Activated CD4-positive, alpha-beta T cell treated with anti-CD3 and anti-CD28 coated beads, Interleukin-2, amount 10 ng/mL, durations not matched to agents 24 days and 14 days (primary cell): ENCODE data around the gene GATAD2A. TPM values are rescaled to one million over a fixed set of nuclear protein-coding genes. Genes with fewer than 3 reads are reported as not detected.
A peak's percentile ranks its signal among the peaks of the same experiment; 100 is the strongest.
"Not testable (repeated sequence)": the region's sequence is repeated elsewhere in the genome, so short reads cannot be mapped to it uniquely, and the experiment has no call there.

Experiments used
- DNase-seq: peaks from one replicate; pipeline ENCODE4 v3.0.0; 2022
- H3K27ac Mint-ChIP-seq: one replicate; pipeline ENCODE4 v1.8.0; 2022; ENCODE audit warnings: mild to moderate bottlenecking, mixed read lengths
- H3K27me3 Mint-ChIP-seq: one replicate; pipeline ENCODE4 v1.8.0; 2022; ENCODE audit warnings: mixed read lengths
- H3K36me3 Mint-ChIP-seq: one replicate; pipeline ENCODE4 v1.8.0; 2022; ENCODE audit warnings: low read depth, mild to moderate bottlenecking, mixed read lengths
- H3K4me1 Mint-ChIP-seq: one replicate; pipeline ENCODE4 v1.8.0; 2021; ENCODE audit warnings: mixed read lengths
- H3K4me3 Mint-ChIP-seq: one replicate; pipeline ENCODE4 v1.8.0; 2022; ENCODE audit warnings: mild to moderate bottlenecking, moderate library complexity, mixed read lengths
- H3K9me3 Mint-ChIP-seq: one replicate; pipeline ENCODE4 v1.8.0; 2021; ENCODE audit warnings: mixed read lengths
- intact Hi-C: fragments of 100-400 bp; cut with micrococcal nuclease; formaldehyde crosslinking; loops from one replicate; pipeline ENCODE4 v1.15.1; 2023
- total RNA-seq: library from RNA; stranded (reverse); gene quantifications from 2 replicates; pipeline ENCODE4 v1.2.3, GENCODE V29; 2022

Gene GATAD2A
- total RNA-seq, result 134 and 135 TPM in 2 replicates

- no peaks in the 10 kb centered on the region for H3K27me3 Mint-ChIP-seq
- H3K36me3 Mint-ChIP-seq, result peaks cover 6% of the 10 kb centered on the region
- intact Hi-C loops, result loop anchor here (1.0 to 5.0 kb wide), 4 partner anchors 20 to 213 kb away; partner anchors contain the start of genes BORCS8 and RFXANK
- peak within 1 kb of the TSS; percentile 93 for H3K27ac Mint-ChIP-seq
- peak within 1 kb of the TSS; percentile 90 for H3K4me3 Mint-ChIP-seq
- peaks cover 55% of the 10 kb centered on the region for H3K4me1 Mint-ChIP-seq
- no peaks in the 10 kb centered on the region for H3K9me3 Mint-ChIP-seq
- peak; percentile 97 for DNase-seq
These were observed at the start of gene GATAD2A for GRCh38 chr19:19404879-19405860. Gene GATAD2A, plus strand, starts transcription at chr19:19405675. Its CDS starts 59,671 bp downstream, at chr19:19465346.

GRCh38 chr19:19356500-19356899, 49.0 kb upstream of the GATAD2A start:
- Mint-ChIP-seq H3K27ac (no peak overlapping the region), H3K4me1 (peaks cover 14% of the 10 kb centered on the region), H3K4me3 (no peak overlapping the region), H3K27me3 (no peaks in the 10 kb centered on the region), H3K36me3 (peaks cover 18% of the 10 kb centered on the region), H3K9me3 (no peaks in the 10 kb centered on the region)
- intact Hi-C loops, result no loop called here
- DNase-seq, result no peak

GRCh38 chr19:19356901-19357566, 48.4 kb upstream of the GATAD2A start:
- Mint-ChIP-seq H3K27me3 (no peaks in the 10 kb centered on the region), H3K4me1 (peaks cover 17% of the 10 kb centered on the region), H3K36me3 (peaks cover 17% of the 10 kb centered on the region), H3K27ac (no peak overlapping the region), H3K9me3 (no peaks in the 10 kb centered on the region), H3K4me3 (no peak overlapping the region)
- intact Hi-C loops, result no loop called here
- DNase-seq, result no peak

GRCh38 chr19:19361075-19361594, 44.3 kb upstream of the GATAD2A start:
- Mint-ChIP-seq H3K4me1 (peaks cover 24% of the 10 kb centered on the region), H3K9me3 (no peaks in the 10 kb centered on the region), H3K36me3 (peaks cover 8% of the 10 kb centered on the region), H3K4me3 (no peak overlapping the region), H3K27me3 (no peaks in the 10 kb centered on the region), H3K27ac (peak overlapping the region; percentile 78)
- intact Hi-C loops, result loop anchor here (5.0 kb wide), 1 partner anchor 214 kb away; no protein-coding TSS in a partner anchor
- DNase-seq, result peak; percentile 91

- intact Hi-C loops, result loop anchor here (5.0 kb wide), 1 partner anchor 215 kb away; no protein-coding TSS in a partner anchor
- DNase-seq, result no peak
- H3K27ac Mint-ChIP-seq, result peak overlapping the region; percentile 69
- H3K27me3 Mint-ChIP-seq, result no peaks in the 10 kb centered on the region
- no peak overlapping the region for H3K4me3 Mint-ChIP-seq
- peaks cover 8% of the 10 kb centered on the region for H3K36me3 Mint-ChIP-seq
- H3K4me1 Mint-ChIP-seq, result peaks cover 28% of the 10 kb centered on the region
- no peaks in the 10 kb centered on the region for H3K9me3 Mint-ChIP-seq
These were observed 43.4 kb upstream of the GATAD2A start for GRCh38 chr19:19362075-19362474.

- H3K36me3 Mint-ChIP-seq, result no peaks in the 10 kb centered on the region
- H3K27ac Mint-ChIP-seq, result peak overlapping the region; percentile 39
- H3K4me1 Mint-ChIP-seq, result peaks cover 14% of the 10 kb centered on the region
- intact Hi-C loops, result loop anchor here (1.0 kb wide), 1 partner anchor 123 kb away; no protein-coding TSS in a partner anchor
- peak overlapping the region; percentile 15 for H3K4me3 Mint-ChIP-seq
- peak; percentile 93 for DNase-seq
- no peaks in the 10 kb centered on the region for H3K9me3 Mint-ChIP-seq
- H3K27me3 Mint-ChIP-seq, result no peaks in the 10 kb centered on the region
These were observed 38.8 kb upstream of the GATAD2A start for GRCh38 chr19:19366434-19367396.

- Mint-ChIP-seq H3K36me3 (no peaks in the 10 kb centered on the region), H3K9me3 (no peaks in the 10 kb centered on the region), H3K27me3 (no peaks in the 10 kb centered on the region), H3K4me1 (peaks cover 17% of the 10 kb centered on the region), H3K4me3 (no peak overlapping the region), H3K27ac (no peak overlapping the region)
- intact Hi-C loops, result no loop called here
- no peak for DNase-seq
These were observed 37.4 kb upstream of the GATAD2A start for GRCh38 chr19:19368087-19368486.

- Mint-ChIP-seq H3K9me3 (no peaks in the 10 kb centered on the region), H3K27ac (no peak overlapping the region), H3K4me1 (peaks cover 12% of the 10 kb centered on the region), H3K4me3 (no peak overlapping the region), H3K36me3 (no peaks in the 10 kb centered on the region), H3K27me3 (no peaks in the 10 kb centered on the region)
- intact Hi-C loops, result no loop called here
- no peak for DNase-seq
These were observed 34.4 kb upstream of the GATAD2A start for GRCh38 chr19:19371059-19371458.

GRCh38 chr19:19372656-19373416, 32.6 kb upstream of the GATAD2A start:
- Mint-ChIP-seq H3K4me3 (peak overlapping the region; percentile 64), H3K36me3 (no peaks in the 10 kb centered on the region), H3K9me3 (no peaks in the 10 kb centered on the region), H3K27me3 (no peaks in the 10 kb centered on the region), H3K4me1 (peaks cover 8% of the 10 kb centered on the region), H3K27ac (peak overlapping the region; percentile 90)
- peak; percentile 82 for DNase-seq
- intact Hi-C loops, result no loop called here

- Mint-ChIP-seq H3K9me3 (no peaks in the 10 kb centered on the region), H3K36me3 (no peaks in the 10 kb centered on the region), H3K4me1 (peaks cover 6% of the 10 kb centered on the region), H3K27ac (no peak overlapping the region), H3K4me3 (no peak overlapping the region), H3K27me3 (no peaks in the 10 kb centered on the region)
- intact Hi-C loops, result no loop called here
- no peak for DNase-seq
These were observed 25.9 kb upstream of the GATAD2A start for GRCh38 chr19:19379527-19379926.

- DNase-seq, H3K27ac Mint-ChIP-seq, H3K27me3 Mint-ChIP-seq, H3K4me3 Mint-ChIP-seq, H3K9me3 Mint-ChIP-seq, H3K4me1 Mint-ChIP-seq, H3K36me3 Mint-ChIP-seq, intact Hi-C loops: not testable (repeated sequence)
These were observed 25.2 kb upstream of the GATAD2A start for GRCh38 chr19:19380316-19380715.

GRCh38 chr19:19381007-19381926, 24.2 kb upstream of the GATAD2A start:
- peaks cover 6% of the 10 kb centered on the region for H3K4me1 Mint-ChIP-seq

More at GRCh38 chr19:19381007-19381926, 24.2 kb upstream of the GATAD2A start:
- Mint-ChIP-seq H3K27me3 (no peaks in the 10 kb centered on the region), H3K27ac (no peak overlapping the region), H3K9me3 (no peaks in the 10 kb centered on the region), H3K4me3 (no peak overlapping the region), H3K36me3 (no peaks in the 10 kb centered on the region)
- intact Hi-C loops, result no loop called here
- no peak for DNase-seq
